ENCODE results near the gene TRIM42.

GRCh38 chr3:140702281-140702680 is 24.4 kb downstream of the TRIM42 start:
- TF ChIP-seq POLR2A (IDR thresholded peaks at IDR 0.05): no peak
- no peak for TF ChIP-seq CTCF (IDR thresholded peaks at IDR 0.05)
- TF ChIP-seq POLR2AphosphoS5 (IDR thresholded peaks at IDR 0.05): no peak
- TF ChIP-seq EP300 (IDR thresholded peaks at IDR 0.05): no peak

Measured in sigmoid colon (tissue), 4 donors.